Fibroblast of the conjunctiva (primary cell): ENCODE data around the gene ZBTB5.

ENCODE experiments used
- DNase-seq: peaks from one replicate; pipeline ENCODE4 v3.0.0-alpha.2; 2010; ENCODE audit warnings: low read depth

ZBTB5 gene

DNA sequence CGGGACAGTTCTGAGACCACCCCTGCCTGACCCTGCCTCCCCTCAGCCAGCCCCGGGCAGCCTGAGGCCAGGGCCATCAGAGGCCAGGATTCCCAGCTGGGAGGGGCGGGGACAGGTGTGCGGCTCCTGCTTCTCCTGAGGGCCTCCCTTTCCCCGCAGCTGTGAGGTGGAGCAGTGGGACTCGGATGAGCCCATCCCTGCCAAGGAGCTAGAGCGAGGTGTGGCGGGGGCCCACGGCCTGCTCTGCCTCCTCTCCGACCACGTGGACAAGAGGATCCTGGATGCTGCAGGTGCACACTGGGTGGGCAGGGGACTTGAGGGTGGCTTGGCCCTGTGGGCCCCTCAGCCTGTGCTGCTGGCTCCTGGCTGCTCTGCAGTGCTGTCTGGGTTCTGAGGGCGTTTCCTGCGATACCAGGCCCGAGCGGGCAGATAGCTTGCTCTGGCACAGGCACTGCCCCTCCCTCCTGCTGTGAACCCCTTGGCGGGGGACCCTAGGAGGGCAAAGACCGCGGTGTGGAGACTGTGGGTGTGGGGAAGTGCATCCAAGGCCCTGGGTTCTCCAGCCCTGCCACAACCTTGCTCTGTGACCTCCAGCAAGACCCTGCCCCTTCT is 40.5 kb downstream of the ZBTB5 start:
- no peak for DNase-seq

DNA sequence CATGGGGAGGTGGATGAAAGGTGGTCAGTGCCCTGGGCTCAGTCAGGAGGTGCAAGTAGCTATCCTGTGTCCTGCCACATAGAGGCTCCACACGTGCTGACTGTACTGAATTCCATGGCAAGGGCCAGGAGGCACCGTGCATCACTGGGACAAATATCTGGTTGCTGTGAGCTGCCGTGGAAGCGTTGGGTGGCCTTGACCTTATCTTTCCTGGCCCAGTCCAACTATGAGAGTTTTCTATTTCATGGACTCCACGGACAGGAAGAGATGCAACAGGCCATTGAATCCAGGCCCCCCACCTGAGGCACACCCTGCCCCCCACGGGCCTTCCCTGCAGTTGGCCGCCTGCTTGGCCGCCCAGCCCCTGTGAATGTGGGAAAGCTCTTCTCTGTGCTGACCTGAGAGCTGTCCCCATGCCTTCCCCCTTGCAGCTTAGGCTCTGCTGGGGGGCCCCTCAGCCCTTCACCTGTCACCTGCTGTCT is 41.0 kb downstream of the ZBTB5 start:
- no peak for DNase-seq

DNA sequence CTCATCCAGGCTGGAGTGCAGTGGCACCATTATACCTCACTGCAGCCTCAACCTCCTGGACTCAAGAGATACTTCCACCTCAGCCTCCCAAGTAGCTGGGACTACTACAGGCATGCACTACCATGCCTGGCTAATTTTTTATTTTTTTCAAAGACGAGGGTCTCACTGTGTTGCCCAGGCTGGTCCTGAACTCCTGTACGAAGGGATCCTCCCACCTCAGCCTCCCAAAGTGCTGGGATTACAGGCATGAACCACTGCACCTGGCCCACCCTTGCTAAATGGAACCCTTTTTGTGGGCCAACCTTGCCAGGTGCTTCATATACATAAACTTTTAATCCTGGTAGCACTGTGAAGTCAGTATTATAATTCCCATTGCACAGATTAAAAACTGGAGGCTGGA is 41.7 kb downstream of the ZBTB5 start:
- no peak for DNase-seq

DNA sequence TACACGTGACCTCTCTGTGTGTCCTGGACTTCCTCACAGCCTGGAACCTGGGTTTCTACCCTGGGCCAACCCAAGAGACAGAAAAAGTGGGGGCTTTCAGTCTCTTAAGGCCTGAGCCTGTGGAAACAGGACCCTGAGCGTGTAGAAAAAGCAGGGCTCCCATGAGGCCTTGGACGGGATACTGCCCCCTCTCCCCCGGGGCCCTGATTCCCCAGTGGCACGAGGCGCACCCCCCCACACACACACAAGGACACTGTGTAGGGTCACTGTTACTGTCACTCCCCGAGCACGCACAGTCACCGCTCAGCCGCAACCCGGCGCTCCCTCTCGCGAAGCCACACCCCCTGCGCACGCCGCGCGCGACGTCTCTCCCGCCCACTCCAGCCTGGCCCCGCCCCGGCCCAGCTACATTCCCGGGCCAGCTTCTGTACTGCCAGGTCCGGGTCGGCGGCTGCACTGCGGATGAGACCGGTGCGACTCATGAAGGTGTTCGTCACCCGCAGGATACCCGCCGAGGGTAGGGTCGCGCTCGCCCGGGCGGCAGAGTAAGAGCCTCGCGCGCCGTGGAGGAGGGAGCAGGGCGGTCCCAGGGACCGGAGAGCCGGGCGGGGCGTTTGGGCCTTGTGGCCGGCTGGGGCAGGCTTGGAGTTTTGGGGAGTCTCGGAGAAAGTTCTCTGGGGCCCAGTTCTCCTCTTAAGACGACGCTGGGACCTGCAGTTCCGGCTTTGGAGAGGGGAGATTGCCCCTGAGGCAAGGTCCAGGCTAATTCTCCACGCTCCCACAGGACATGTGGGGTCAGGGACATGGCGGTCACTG is 42.8 kb downstream of the ZBTB5 start, which contains the start of gene GRHPR:
GRHPR (plus strand) TSS at position 408 of the 816 bp plus-strand sequence; CDS start at position 463, 55 bp downstream.
- peak; percentile 26 for DNase-seq

DNA sequence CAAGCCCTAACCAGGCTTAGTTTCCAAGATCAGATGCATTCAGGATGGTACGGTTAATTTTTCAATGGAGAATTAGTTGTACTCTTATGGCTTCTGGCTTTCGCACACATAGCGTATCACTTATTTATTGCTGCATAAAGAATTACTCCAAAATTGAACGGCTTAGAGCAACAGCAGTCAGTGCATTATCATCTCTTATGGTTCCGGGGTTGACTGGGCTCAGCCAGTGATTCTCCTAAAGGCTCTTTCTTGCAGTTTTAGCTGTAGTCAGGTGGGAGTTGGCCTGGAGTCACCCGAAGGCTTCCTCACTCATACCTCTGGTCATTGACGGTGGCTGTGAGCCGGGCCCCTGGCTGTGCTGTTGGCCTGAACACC is 43.3 kb downstream of the ZBTB5 start:
- no peak for DNase-seq

DNA sequence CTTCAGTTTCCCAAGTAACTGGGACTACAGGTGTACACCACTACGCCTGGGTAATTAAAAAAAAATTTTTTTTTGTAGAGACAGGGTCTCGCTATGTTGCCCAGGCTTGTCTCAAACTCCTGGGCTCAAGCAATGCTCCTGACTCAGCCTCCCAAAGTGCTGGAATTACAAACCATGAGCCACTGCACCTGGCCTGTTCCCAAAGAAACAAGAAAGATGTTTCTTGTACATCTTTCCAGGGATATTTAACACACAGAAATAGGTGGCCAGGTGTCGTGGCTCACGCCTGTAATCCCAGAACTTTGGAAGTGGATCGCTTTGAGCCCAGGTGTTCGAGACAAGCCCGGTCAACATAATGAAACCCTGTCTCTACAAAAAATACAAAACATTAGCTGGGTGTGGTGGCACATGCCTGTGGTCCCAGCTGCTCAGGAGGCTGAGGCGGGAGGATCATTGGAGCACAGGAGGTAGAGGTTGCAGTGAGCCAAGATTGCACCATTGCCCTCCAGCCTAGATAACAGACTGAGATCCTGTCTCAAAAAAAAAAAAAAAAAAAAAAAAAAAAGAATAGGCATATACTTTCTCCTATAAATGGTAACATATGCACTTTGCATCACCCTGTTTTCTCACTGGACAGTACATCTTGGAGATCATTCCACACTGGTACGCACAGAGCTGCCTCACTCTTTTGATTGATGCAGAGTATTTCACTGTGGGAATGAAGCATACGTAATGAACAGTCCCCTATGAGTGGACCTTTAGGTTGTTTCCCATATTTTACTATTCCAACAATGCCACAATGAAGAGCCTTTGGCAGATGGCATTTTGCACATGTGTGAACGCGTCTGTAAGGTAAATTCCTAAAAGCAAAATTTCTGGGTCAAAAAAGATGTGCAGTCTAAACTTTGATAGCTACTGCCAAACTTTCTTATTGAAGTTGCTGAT is 44.7 kb downstream of the ZBTB5 start:
- DNase-seq: no peak

DNA sequence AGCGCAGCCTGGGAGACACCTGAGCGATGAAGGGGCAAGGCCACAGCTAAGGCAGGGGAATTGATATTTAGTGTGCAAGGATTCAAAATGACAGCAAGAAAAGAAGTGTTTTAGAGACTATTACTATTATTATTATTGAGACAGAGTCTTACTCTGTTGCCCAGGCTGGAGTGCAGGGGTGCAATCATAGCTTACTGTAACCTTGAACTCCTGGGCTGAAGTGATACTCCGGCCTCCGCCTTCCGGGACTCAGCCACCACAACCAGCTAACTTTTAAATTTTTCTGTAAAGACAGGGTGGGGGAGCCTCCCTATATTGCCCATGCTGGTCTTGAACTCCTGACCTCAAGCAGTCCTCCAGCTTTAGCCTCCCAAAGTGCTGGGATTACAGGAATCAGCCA is 46.0 kb downstream of the ZBTB5 start:
- no peak for DNase-seq

DNA sequence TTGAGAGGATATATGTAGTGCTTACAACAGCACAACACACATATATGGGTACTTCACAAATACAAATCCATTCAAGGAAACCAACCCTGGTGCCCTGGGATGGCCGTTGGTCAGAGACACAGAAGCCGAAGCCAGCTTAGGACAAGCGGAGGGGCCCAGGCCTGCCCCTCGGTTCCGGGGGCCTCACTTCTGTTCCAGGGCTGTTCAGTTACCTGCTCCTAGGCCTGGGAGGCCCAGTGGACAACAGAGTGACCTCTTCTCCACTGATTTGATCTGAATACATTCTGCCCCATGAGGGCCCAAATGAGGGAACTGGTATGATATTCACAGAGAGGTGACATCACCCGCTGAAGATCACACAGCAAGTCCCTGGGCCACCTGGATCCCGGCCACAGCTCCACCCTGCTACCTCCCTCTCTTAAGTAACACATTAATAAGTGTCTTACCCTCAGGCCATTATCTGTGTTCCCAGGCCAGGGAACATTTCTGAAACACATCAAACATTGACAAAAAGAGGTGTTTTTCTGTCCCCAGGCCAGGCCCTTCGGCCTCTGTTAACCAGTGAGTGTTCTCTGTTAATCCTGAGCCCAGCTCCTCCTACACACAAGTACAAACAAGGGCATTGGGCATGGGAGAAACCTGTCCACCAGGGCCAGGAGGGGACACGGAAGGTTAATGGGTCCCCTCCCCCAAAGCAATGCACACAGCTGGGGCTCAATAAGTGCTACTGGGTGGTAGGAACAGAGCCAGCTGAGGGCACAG is 47.2 kb downstream of the ZBTB5 start:
- DNase-seq: no peak

DNA sequence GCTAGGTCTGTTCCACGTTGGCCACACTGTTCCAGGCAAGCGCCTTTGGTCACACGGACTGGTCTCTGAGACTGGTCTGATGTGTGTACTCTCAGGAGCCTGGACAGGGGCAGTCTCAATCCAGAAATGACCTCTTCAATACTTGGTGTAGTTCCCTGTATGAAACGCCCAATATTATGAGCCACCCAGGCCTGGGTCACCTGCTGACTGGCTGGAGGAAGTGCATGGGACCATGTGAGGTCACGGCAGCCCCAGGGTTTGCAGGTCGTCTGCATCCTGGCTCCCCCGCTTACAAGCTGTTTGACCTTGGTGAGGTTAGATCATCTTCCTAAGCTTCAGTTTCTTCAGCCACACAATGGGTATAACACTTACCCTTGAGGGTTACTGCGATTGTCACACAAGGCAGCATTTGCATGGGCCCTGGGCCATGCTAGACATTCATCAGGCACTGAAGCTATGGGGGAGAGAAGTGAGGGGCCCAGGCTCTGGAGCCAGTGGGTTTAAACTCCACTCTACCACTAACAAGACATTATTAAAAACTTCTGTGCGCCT is 47.9 kb downstream of the ZBTB5 start:
- no peak for DNase-seq

DNA sequence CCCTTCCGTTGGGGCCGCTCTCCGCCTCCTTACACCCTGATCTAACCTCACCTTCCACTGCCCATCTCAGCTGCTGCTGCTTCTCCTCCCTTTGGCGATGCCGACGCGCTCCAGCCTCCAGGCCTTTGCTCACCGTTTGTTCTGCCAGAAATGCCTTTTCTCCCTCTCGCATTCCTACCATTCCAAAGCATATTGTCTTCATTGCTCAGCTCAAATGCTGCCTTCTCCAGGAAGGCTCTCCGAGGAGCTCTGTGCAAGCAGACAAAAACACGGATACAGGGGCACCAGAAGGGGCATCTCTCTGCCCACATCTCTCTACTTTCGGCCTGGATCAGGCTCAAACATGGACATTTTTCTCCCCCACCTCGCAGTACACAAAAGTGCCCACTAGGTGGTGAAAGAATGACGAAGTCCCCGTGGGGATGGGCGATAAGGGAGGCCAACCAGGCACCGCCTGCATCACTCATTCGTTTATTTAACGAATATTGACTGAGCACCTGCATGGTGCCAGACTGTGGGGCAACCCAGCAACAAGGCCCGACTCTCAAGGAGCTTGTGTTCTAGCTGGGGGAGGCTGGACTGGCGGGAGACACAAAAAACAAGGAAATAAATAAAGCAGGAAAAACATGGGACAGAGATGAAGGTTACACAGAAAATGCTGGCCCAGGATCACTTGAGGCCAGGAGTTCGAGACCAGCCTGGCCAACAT is 50.1 kb downstream of the ZBTB5 start:
- peak; percentile 50 for DNase-seq

DNA sequence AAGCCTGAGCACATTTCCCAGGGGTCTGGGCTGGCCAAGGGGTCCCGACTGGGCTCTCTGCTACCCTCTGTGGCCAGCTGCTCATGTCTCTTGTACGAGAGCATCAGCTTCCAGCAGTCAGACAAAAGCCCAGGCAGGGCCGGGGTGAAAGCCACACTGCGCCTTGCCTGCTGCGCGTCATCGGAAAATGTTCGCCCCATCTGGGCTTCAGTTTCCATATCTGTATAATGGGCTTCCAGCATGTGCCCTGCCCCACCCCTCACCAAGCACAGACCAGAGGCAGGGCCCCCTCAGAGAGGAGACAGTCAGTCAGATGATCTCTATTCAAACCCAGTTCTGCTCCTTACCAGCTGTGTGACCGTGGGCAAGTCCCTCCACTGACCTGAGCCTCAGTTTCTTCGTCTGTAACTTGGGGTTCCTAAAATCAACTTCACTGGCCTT is 50.7 kb downstream of the ZBTB5 start:
- no peak for DNase-seq

DNA sequence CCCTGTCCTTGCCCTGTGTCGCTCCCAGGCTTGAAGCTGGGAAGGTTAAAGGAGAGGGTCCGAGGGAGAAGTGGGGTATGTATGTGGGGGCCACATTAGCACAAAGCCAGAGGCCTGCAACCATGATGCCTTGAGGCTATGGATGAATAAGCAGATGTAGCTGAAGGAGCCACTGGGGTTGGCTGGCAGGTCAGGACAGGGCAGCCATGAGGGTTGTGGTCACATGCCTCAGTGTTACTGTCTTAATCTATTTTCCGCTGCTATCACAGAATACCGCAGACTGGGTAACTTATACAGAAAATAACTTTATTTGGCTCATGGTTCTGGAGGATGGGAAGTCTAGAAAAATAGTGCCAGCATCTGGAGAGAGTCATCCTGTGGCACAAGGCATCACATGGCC is 51.9 kb downstream of the ZBTB5 start:
- DNase-seq: no peak

DNA sequence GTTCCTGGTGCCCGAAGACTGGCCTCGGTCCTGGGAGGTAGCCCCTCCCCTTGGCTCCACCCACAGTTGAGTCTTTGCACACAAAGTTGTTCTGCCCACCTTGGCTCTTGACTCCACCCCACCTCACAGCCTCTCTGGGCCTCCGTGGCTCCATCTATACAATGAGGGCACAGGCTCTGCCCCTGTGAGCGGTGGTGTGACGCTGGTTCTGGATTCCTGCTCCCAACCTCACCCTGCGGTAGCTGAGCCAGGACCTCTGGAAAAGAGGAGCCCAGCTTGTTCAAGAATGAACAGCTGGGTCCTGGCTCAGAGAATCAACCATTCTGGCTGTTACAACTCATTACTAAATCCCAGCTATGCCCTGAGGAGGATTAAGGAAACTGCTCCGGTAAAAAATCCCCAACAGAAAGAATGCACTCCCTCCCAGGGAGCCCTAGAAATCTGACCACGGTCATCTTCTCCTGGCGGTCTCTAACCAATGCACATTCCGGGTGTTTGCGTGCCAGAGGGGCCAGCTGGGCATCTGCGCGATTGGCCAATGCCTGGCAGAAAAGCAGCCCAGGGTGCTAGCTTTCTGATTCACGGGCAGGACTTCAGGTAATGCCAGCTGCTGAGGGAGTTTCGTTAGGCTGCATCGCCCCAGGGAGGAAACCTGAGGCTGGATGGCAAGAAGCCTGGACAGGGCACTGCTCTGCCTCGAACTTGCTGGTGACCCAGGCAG is 52.7 kb downstream of the ZBTB5 start:
- DNase-seq: no peak

DNA sequence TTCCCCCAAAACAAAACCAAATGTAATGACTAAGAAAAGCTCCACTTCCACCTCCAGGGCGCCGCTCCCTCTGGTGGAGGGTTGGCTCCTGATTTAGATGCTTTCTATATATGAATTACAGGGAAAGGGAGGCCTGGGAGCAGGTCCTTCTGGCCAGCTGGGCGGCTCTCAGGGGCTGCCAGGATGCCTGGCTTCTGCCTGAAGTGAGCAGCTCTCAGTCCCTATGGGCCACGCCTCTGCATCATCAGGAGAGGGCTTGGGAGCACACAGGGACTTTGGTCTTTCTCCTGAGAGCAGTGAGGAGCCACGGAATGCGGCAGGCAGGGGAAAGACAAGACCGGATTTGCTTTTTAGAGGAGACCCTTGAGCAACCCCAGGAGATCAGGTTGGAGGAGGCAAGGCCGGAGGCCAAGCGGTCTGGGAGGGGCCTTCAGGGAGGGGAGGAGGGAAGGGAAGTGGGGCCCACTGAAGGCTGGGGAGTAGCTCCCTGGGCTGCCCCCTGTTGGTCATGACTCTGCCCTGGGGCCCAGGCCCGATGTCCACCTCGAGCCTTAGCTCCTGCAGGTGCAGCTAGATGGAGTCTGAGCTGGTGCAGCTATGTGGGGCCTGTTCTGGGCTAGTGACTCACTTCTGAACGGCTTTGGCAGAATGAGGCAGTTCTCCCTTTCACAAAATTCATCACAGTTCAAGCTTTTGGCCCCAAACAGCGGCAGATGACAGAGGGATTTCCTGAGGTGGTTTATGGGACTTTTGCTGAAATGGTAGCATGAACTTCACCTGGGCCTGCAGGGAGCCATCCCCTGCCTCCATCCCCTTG is 54.1 kb downstream of the ZBTB5 start:
- DNase-seq: no peak

DNA sequence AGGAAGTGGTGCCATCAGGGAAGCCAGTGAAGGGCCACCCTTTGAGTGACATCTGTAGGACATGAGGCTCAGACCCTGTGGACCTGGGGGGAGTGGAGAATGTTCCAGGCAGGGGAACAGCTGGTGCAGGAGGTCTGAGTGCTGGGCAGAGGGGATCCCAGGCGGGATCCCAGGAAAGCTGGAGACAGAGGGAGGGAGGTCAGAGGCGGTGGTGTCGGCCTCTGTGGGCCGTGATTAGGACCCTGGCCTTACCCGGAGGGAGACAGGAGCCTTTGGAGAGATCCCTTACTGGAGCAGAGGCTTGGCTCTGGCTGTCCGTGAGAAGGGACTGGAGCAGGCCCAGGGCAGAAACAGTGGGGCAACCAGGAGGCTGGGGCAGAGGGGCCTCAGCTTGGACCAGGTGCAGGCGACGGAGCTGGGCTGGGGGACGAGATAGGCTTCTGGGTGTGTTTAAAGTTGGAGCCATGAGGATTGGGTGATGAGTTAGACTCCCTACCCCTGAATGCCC is 54.8 kb downstream of the ZBTB5 start:
- no peak for DNase-seq

DNA sequence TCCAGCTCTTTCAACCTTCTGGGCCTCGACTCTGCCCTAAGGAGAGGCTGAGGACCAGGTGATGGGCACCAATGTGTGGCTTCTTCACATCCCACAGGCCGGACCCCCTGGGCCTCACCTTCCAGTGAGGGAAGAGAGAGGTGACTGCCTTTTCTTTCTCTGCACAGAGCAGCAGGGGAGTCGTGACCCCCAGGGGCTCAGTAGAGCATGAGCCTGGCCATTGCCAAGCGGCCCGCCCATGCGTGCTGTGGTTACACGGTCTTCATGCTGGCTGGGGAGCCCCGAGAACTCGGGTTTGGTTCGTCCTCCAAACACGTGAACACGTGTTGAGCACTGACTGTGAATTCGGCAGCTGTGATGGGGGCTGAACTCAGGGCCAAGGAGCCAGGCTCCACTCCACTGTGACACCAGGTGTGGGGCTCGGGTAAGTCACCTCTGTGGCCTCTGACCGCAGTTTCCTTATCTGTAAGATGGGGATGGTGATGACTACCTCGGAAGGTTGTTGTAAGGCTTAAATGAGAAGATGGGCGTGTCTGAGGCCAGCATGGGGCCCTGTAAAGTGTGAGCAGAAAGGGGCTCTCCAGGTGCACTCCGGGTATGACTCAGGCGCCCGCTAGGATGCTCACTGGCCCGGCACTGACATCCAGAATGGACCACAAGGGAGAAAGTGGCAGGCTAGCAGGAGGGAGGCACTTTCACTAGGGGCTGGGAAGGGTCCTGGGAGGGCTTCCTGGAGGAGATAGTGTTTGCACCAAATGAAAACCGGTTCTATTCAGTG is 56.1 kb downstream of the ZBTB5 start:
- DNase-seq: no peak

DNA sequence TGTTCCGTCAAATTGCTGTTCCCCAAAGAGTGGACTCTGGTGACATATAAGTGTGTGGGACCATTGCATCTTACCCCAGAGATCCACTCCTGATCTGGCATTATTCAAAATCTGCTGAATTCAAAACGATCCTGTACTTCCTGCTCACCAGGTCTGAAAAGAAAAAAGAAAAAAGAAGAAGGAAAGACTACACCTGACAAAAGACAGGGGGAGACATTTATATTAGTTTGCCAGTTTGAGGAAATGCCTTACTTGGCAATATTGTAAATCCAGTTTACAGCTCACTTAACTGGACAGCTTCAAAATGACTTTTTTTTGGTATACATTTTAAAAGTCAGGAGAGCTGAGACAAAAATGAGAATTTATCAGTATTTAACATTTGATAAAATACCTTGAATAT is 57.8 kb downstream of the ZBTB5 start:
- no peak for DNase-seq
